ENCODE measurements around the gene DLEC1.

Gene DLEC1

GRCh38 chr3:37992271-37993066 lies 46.5 kb upstream of the DLEC1 start:
- no peak for DNase-seq (ENCODE audit: extremely low read depth, insufficient read length)
- no peaks in the 10 kb centered on the region for H3K27me3 ChIP-seq (replicated peaks; ENCODE audit: control insufficient read depth, insufficient read depth, low read length)
- TF ChIP-seq, protein P1, sequence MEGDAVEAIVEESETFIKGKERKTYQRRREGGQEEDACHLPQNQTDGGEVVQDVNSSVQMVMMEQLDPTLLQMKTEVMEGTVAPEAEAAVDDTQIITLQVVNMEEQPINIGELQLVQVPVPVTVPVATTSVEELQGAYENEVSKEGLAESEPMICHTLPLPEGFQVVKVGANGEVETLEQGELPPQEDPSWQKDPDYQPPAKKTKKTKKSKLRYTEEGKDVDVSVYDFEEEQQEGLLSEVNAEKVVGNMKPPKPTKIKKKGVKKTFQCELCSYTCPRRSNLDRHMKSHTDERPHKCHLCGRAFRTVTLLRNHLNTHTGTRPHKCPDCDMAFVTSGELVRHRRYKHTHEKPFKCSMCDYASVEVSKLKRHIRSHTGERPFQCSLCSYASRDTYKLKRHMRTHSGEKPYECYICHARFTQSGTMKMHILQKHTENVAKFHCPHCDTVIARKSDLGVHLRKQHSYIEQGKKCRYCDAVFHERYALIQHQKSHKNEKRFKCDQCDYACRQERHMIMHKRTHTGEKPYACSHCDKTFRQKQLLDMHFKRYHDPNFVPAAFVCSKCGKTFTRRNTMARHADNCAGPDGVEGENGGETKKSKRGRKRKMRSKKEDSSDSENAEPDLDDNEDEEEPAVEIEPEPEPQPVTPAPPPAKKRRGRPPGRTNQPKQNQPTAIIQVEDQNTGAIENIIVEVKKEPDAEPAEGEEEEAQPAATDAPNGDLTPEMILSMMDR (IDR thresholded peaks at IDR 0.05; ENCODE audit: insufficient read depth, low read length, poor library complexity, severe bottlenecking), result no peak
- peaks cover 2% of the 10 kb centered on the region; the same call in 1 of the 2 replicates for H3K36me3 ChIP-seq (ENCODE audit: control insufficient read depth, insufficient read depth, low read length)
- no peak overlapping the region for H3K4me3 ChIP-seq (replicated peaks; ENCODE audit: low read depth, low read length)

DNA sequence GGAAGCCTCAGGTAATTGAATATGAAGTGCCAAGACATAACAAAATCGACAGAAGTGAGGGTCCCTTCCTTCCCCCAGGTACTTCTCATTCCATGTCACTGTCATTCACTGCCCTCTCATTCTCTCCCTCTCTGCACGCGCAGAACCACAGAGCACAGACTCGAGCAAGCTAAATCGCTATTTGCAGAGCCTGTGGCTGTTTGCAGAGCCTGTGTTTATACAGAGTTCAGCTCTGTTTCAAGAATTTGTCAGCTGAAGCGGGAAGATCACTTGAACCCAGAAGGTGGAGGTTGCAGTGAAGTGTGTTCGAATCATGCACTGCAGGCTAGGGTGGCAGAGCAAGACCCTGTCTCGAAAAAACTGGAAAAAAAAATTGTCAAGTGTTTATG lies 45.9 kb upstream of the DLEC1 start:
- DNase-seq (ENCODE audit: extremely low read depth, insufficient read length), result no peak
- Histone ChIP-seq H3K4me3 (replicated peaks; ENCODE audit: low read depth, low read length) (no peak overlapping the region), H3K27me3 (replicated peaks; ENCODE audit: control insufficient read depth, insufficient read depth, low read length) (no peaks in the 10 kb centered on the region), H3K36me3 (ENCODE audit: control insufficient read depth, insufficient read depth, low read length) (peaks cover 2% of the 10 kb centered on the region)
- TF ChIP-seq, protein P1 (IDR thresholded peaks at IDR 0.05; ENCODE audit: insufficient read depth, low read length, poor library complexity, severe bottlenecking), result no peak

DNA sequence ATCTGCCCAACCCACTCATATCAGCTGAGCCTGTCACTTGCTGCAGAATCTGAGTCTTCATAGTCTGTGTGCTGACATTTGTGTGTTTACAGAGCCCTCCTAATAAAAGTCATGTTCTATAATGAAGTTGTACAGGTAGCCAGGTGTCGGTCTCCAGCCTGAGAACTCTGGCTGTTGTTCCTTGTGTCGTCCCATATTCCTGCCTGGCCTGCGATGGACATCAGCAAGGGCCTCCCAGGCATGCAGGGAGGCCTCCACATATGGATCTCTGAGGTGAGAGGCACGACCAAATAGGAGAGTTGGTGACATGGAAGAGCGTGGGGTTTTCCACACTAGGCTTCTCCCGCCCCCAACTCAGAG lies 45.6 kb upstream of the DLEC1 start:
- H3K4me3 ChIP-seq (replicated peaks; ENCODE audit: low read depth, low read length), result peak overlapping the region; percentile 77
- DNase-seq (ENCODE audit: extremely low read depth, insufficient read length), result no peak
- TF ChIP-seq, protein P1 (IDR thresholded peaks at IDR 0.05; ENCODE audit: insufficient read depth, low read length, poor library complexity, severe bottlenecking), result no peak

DNA sequence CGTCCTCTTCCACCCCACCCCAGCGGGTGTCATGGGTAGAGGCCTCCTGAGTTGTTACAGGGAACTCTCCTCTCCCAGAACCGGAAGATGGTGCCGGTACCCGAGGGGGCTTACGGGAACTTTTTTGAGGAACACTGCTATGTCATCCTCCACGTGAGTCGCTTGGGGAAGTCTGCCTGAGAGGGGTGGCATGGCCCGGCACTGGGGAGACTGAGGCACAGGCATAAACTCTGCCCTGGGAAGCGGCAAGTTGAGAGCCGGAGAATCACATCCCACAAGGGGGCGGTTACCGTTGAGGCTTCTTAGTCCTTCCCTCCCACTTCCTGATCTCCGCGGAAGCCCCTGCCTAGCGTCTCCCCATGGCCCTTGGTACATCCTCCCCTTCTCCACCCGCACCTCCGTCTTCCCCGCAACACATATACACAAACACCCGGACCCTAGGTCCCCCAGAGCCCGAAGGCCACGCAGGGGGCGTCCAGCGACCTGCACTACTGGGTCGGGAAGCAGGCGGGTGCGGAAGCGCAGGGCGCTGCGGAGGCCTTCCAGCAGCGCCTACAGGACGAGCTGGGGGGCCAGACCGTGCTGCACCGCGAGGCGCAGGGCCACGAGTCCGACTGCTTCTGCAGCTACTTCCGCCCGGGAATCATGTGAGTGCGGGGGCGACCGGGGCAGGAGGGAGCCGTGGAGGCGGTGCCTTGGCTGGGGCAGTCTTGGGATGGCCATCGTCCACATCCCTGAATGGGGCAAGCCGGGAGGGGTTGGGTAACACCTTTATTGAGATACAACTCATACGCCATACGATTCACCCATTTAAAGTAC lies 45.0 kb upstream of the DLEC1 start:
- peak overlapping the region; percentile 77 for H3K4me3 ChIP-seq (replicated peaks; ENCODE audit: low read depth, low read length)
- DNase-seq (ENCODE audit: extremely low read depth, insufficient read length), result peak; percentile 84
- no peaks in the 10 kb centered on the region for H3K27me3 ChIP-seq (replicated peaks; ENCODE audit: control insufficient read depth, insufficient read depth, low read length)
- peaks cover 2% of the 10 kb centered on the region for H3K36me3 ChIP-seq (ENCODE audit: control insufficient read depth, insufficient read depth, low read length)
- TF ChIP-seq, protein P1 (IDR thresholded peaks at IDR 0.05; ENCODE audit: insufficient read depth, low read length, poor library complexity, severe bottlenecking), result no peak

More for the DNA sequence above, 45.6 kb upstream of the DLEC1 start:
- H3K27me3 ChIP-seq (replicated peaks; ENCODE audit: control insufficient read depth, insufficient read depth, low read length), result no peaks in the 10 kb centered on the region
- H3K36me3 ChIP-seq (ENCODE audit: control insufficient read depth, insufficient read depth, low read length), result peaks cover 2% of the 10 kb centered on the region

- TF ChIP-seq, protein P1 (IDR thresholded peaks at IDR 0.05; ENCODE audit: insufficient read depth, low read length, poor library complexity, severe bottlenecking), result no peak
- DNase-seq (ENCODE audit: extremely low read depth, insufficient read length), result no peak
- H3K36me3 ChIP-seq (ENCODE audit: control insufficient read depth, insufficient read depth, low read length), result peaks cover 2% of the 10 kb centered on the region
- H3K27me3 ChIP-seq (replicated peaks; ENCODE audit: control insufficient read depth, insufficient read depth, low read length), result no peaks in the 10 kb centered on the region
- H3K4me3 ChIP-seq (replicated peaks; ENCODE audit: low read depth, low read length), result peak overlapping the region; percentile 77
Measured at GRCh38 chr3:37994639-37994972, 44.4 kb upstream of the DLEC1 start.
